GM19240 (cell line): ENCODE data around the gene FBXO48.
A peak's percentile ranks its signal among the peaks of the same experiment; 100 is the strongest.

Experiments
- DNase-seq: peaks from one replicate; pipeline ENCODE4 v3.0.0; 2011; ENCODE audit warnings: low spot score; ENCODE audit not compliant: insufficient read length

Gene FBXO48

GRCh38 chr2:68467077-68467960 lies at the start of gene FBXO48, which contains the start of gene APLF:
Gene FBXO48 (minus strand): TSS chr2:68467294. CDS start chr2:68465145, 2,149 bp downstream.
Gene APLF (plus strand): TSS chr2:68467585. CDS start chr2:68467732, 147 bp downstream.
- peak; percentile 85 for DNase-seq

- no peak for DNase-seq
Observed at GRCh38 chr2:68516051-68516955, 49.2 kb upstream of the FBXO48 start.

GRCh38 chr2:68514316-68514929 lies 47.3 kb upstream of the FBXO48 start:
- no peak for DNase-seq

GRCh38 chr2:68512966-68513365 lies 45.9 kb upstream of the FBXO48 start:
- no peak for DNase-seq

- no peak for DNase-seq
Observed at GRCh38 chr2:68512326-68512725, 45.2 kb upstream of the FBXO48 start.

GRCh38 chr2:68506170-68506569 lies 39.1 kb upstream of the FBXO48 start:
- no peak for DNase-seq

GRCh38 chr2:68505603-68506159 lies 38.6 kb upstream of the FBXO48 start:
- no peak for DNase-seq

GRCh38 chr2:68501768-68502167 lies 34.7 kb upstream of the FBXO48 start:
- no peak for DNase-seq

GRCh38 chr2:68500649-68501048 lies 33.6 kb upstream of the FBXO48 start:
- DNase-seq = no peak

GRCh38 chr2:68499133-68499532 lies 32.0 kb upstream of the FBXO48 start:
- DNase-seq = no peak

- no peak for DNase-seq
Observed at GRCh38 chr2:68491582-68491981, 24.5 kb upstream of the FBXO48 start.

- DNase-seq = no peak
Observed at GRCh38 chr2:68489282-68489681, 22.2 kb upstream of the FBXO48 start.

GRCh38 chr2:68488605-68489004 lies 21.5 kb upstream of the FBXO48 start:
- DNase-seq = peak; percentile 4

- DNase-seq = no peak
Observed at GRCh38 chr2:68487773-68488355, 20.8 kb upstream of the FBXO48 start.

- DNase-seq = no peak
Observed at GRCh38 chr2:68483011-68483410, 15.9 kb upstream of the FBXO48 start.

- DNase-seq = no peak
Observed at GRCh38 chr2:68482296-68482820, 15.3 kb upstream of the FBXO48 start.

GRCh38 chr2:68478688-68479087 lies 11.6 kb upstream of the FBXO48 start:
- DNase-seq = no peak

GRCh38 chr2:68476454-68476853 lies 9.4 kb upstream of the FBXO48 start:
- no peak for DNase-seq

- DNase-seq = no peak
Observed at GRCh38 chr2:68475576-68475975, 8.5 kb upstream of the FBXO48 start.

- no peak for DNase-seq
Observed at GRCh38 chr2:68475110-68475509, 8.0 kb upstream of the FBXO48 start.
